ENCODE measurements around the gene RGMA. TPM values are rescaled to one million over a fixed set of nuclear protein-coding genes. Genes with fewer than 3 reads are reported as not detected.

RGMA gene
- total and polyA plus RNA-seq, 2 of the 8 experiments (the other 6 are each of a cell fraction or from before 2014, with no cell fraction given) = 19.9 to 39.8 TPM

- TF ChIP-seq TEAD4 (IDR thresholded peaks at IDR 0.05; ENCODE audit: low read depth, low read length) = no peak
- no peak for TF ChIP-seq SIN3A (conservative IDR thresholded peaks at IDR 0.05 in 1 of 2, IDR thresholded peaks at IDR 0.05 in 1 of 2; ENCODE audit: low read depth in 1 of 2, low read length in 2 of 2)
- no peak for TF ChIP-seq CHD2 (IDR thresholded peaks at IDR 0.05; ENCODE audit: low read length)
- no peak for TF ChIP-seq GTF2F1 (IDR thresholded peaks at IDR 0.05; ENCODE audit: borderline replicate concordance, low read depth, low read length)
- no peak for TF ChIP-seq CTBP2 (IDR thresholded peaks at IDR 0.05; ENCODE audit: borderline replicate concordance, insufficient read depth, insufficient read length, low read length)
- TF ChIP-seq MAX (IDR thresholded peaks at IDR 0.05) = no peak
These were observed 18.9 kb downstream of the RGMA start (continued) for GRCh38 chr15:93070132-93070531.

Data from H1 (cell line).